ENCODE data around the gene IGF1.

The IGF1 gene

DNA sequence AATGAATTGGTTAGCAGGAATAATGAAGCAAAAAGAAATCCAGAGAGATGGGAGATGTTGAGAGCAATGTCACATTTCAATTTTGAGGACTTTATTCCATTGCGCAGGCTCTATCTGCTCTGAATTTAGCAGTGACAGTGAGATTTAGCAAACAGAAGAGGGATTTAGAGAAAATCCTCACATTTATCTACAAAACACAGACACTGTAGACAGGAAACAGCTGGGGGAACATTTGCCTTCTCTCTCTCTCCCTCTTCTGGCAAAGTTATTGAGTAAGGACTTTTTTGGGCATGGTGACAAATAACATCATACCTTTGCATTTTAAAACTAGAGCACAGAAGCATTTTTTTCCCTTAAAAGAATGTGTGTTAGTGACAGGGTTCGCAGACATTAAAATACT, at the start of gene IGF1:
IGF1 (minus strand) TSS at position 158 of the 400 bp plus-strand sequence. CDS start 182 bp downstream, outside the sequence.
- no peak for DNase-seq (ENCODE audit: low spot score)

DNA sequence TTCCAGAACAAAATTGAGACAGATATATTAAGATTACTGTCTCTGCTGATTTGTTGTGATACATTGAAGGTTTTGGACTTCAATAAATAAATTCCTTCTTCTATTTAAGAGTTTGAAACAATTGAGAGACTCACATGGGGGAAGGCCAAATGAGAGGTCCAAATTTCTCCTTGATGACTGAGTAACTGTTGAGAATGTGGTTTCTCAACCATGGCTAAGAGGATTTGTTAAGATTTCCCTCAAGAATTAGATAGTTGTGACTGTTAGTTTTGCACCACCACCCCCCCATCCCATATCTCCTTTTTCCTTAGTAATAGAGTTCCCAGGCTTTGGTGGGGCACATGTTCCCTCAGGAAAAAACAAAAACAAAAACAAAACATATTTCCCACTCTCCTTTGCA, 47.7 kb upstream of the IGF1 start:
- no peak for DNase-seq (ENCODE audit: low spot score)

DNA sequence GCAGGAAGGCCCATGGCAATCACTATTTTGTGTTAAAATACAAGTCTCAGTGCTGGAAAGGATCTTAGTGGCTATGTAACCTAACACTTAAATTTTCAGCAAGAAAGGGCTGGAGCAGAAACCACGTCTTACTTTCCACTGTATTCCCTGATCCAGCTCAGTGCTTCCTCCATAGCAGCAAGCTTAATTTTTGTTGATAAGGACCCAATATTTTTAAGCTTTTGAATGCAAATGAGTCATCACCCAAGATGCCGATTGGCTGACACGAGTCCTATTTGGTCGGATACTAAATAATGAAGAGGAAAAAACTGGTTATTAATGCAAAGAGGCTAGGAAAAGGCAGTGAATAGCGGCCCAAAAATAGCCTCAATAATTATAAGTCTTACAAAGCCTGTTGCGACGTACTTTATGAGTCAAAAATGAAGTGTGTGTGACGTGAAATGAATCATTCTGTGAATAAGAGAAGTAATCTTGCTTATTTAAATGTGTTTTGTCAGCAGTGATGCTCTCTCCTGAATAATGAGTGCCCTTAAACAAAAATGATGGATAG, 46.9 kb upstream of the IGF1 start:
- DNase-seq (ENCODE audit: low spot score) = peak; percentile 7

DNA sequence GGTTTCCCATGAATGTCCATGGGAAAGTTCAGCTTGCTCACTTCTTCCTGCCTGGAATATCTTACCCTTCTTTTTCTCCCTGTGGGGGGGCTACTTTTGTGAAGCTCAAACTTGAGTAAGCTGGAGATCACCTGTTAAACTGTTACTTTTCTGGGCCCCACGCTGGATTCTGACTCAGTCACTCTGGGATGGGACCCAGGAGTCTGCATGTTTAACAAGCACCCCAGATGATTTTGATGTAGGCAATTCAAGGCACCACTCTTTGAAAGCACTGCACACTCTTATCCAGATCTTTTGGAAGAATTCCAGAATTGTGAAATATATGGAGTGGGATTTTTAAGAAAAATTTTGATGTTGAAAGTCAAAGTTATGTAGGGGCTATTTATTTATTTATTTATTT, 46.3 kb upstream of the IGF1 start:
- DNase-seq (ENCODE audit: low spot score) = no peak

DNA sequence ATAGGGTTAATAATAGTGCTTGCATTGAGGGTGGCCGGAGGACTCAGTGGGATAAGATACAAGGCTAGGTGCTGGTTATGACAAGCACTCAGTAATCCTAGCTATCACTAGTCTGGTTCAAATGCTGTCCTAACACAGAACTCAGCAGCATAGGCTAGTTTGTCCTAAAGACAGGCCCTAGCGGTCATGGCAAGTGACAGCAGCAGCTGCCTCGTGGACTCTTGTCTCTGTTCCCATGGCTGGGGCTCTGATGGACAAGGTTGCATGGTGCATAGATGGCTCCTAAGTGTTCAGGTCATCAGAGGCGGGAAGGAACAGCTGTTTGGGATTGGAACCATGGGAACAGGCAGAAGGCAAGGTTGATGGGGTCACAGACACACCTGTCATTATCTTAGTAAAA, 42.4 kb upstream of the IGF1 start:
- no peak for DNase-seq (ENCODE audit: low spot score)

DNA sequence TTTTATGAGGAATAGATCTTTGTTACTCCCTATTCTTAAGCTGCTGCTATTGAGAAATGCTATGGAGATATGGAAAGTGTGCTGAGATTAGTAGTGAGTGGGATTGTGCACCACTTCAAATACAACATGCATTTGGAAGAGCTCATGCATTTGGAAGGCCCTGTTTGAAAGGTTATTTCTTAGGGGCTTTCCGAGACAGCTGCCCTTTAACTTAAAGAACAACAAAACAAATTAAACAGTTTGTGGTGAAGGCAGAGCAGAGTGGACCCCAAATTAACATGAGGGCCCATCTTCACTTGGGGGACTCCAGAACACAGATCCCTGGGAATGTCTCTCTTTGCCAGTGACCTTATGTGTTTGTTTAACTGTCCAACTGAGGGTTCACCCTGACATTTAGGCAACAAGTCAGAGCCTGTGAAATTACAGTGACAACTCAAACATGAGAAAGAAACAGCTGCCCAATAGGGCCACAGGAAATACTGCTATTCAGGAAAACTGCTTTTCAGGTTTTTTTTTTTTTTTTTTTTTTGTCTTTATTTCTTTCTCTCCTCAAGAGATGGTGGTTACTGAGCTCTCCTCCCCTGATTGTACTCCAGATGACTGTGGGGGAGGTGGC, 41.4 kb upstream of the IGF1 start:
- no peak for DNase-seq (ENCODE audit: low spot score)

- DNase-seq (ENCODE audit: low spot score) = no peak
Observed at GRCh38 chr12:102518871-102519270, 38.5 kb upstream of the IGF1 start.

GRCh38 chr12:102514696-102515095, 34.3 kb upstream of the IGF1 start:
- no peak for DNase-seq (ENCODE audit: low spot score)

- no peak for DNase-seq (ENCODE audit: low spot score)
Observed at GRCh38 chr12:102513739-102514138, 33.4 kb upstream of the IGF1 start.

DNA sequence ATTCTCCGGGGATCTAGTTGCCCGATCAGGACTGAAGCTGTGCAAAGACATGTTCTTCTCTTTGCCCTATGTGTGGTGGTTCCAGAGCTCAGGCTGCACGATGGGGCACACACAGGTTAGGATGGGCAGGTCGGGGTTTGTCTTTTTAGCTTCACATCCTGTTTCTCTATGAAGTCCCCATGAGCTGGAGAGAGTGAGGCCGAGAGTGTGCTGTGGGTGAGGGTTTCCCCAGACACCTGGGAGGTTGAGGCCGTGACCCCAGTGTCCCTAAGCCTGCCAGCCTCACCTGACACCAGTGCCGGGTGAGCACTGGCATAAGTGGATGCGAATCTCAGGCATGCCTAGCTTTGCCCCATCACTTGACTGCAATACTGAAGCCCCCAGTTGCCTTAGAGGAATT, 32.9 kb upstream of the IGF1 start:
- no peak for DNase-seq (ENCODE audit: low spot score)

- no peak for DNase-seq (ENCODE audit: low spot score)
Observed at GRCh38 chr12:102512523-102512922, 32.2 kb upstream of the IGF1 start.

DNA sequence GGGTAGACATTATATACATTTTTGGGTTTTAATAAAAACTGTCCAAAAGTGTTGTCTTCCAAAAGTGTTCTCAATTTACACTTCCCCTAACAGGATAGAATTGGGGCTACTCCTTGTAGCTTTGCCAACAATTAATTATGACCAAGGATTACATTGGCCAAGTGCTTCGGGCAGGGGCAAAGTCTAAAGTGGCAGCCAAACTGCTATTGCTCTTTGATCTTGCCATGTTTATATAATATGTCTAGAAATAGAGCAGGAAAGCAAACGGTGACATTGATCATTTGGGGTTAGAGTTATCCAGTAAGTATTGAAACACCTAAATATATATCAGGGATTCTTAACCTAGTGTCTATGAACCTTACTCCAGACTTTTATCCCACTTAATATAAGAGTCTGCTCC, 31.2 kb upstream of the IGF1 start:
- DNase-seq (ENCODE audit: low spot score) = no peak

DNA sequence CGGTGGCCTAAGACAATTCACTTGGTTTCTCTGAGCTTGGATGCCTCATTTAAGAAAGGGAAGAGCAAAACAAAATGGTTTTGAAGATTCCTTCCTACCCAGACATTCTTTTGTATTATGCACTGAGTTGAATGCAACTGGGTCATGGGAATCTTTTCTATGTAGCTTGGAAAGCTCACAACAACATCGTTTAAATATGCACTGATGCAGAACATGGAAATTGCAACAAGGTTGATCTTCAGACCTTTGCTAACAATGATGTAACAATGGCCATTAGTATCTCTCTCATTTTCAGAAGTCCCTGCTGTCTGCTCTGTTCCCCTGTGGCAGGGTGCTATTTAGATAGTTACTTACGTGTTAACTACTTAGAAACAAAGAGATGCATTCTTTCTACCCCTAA, 30.1 kb upstream of the IGF1 start:
- no peak for DNase-seq (ENCODE audit: low spot score)

- no peak for DNase-seq (ENCODE audit: low spot score)
Observed at GRCh38 chr12:102510031-102510430, 29.7 kb upstream of the IGF1 start.

GRCh38 chr12:102509123-102509626, 28.8 kb upstream of the IGF1 start:
- no peak for DNase-seq (ENCODE audit: low spot score)

- no peak for DNase-seq (ENCODE audit: low spot score)
Observed at GRCh38 chr12:102508052-102508451, 27.7 kb upstream of the IGF1 start.

GRCh38 chr12:102507301-102507700, 26.9 kb upstream of the IGF1 start:
- DNase-seq (ENCODE audit: low spot score) = no peak

DNA sequence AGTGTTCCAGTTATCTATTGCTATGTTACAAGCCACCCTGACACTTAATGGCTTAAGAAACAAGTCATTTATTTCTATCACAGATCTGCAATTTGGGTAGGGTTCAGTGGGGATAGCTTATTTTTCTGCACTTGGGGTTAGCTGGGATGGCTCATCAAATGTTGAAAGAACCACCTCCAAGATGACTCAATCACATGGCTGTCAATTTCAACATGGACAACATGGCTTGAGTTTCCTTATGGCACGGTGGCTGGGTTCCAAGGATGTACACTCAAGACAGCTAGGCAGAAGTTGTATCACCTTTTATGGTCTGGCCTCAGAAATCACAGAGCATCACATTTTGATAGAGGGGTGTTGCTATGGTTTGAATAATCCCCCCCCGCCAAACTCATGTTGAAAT, 24.5 kb upstream of the IGF1 start:
- DNase-seq (ENCODE audit: low spot score) = no peak

DNA sequence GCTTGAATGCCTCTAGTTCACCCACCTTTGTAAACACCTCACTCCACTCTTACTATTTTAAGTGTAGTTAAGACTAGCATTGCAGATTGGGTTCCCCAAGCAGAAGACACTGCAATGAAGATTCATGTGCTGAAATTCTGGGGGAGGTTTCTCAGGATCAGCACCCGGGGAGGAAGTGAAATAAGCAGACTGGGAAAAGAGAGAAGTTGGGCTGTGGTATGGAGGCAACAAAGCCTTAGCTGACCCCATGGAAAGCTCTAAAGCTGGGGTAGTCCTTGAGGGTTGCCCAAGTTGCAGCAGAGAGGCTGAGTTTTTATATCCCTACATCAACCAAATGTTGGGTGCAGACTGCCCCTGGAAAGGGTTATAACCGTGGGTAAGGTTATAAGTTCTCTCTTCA, 23.9 kb upstream of the IGF1 start:
- no peak for DNase-seq (ENCODE audit: low spot score)

DNA sequence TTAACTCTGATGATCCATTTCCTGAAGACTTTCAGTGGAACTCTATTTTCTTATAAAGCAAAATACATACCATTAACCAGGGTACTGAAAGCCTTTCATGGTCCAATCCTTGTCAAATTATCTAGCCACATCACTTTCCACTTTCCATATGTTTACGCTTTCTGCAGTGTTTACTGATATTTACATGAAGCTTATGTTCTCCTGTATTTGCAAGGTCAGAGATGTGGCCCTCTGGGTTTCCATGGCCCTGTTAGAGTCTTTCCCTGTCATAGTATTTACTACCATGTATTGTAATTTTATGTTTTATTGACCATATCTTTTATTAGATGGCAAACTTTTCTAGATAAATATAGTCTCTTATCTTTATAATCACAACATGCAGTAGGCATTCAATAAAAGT, 23.5 kb upstream of the IGF1 start:
- DNase-seq (ENCODE audit: low spot score) = no peak

DNA sequence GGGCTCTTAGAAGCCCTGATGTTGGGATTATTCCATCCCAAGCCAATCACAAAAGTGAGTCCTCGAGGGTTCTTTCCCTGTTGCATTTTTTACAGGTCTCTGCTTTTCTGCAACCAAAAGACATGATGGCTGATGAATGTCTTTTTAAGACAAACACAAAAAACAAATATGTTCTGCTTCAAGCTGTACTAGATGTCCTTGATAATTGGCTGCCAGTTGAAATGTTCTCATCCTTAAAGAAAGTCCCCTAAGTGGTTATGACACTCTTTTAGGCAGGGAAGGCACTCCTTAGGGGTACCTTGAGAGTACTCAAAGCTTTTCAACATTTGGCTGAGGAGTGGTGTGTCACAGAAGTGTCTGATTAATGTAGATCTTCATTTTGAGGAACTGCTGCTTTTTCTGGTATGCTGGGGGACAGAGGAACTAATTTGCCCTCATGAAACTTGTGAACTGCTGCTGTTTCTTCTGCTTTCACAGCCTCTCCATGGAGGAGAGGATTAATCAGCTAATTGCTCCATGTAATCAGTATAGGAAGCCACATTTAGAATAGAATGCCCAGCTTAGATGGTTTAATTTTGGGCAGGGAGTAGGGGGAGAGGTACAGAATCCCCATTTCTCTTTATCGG, 22.8 kb upstream of the IGF1 start:
- DNase-seq (ENCODE audit: low spot score) = no peak

DNA sequence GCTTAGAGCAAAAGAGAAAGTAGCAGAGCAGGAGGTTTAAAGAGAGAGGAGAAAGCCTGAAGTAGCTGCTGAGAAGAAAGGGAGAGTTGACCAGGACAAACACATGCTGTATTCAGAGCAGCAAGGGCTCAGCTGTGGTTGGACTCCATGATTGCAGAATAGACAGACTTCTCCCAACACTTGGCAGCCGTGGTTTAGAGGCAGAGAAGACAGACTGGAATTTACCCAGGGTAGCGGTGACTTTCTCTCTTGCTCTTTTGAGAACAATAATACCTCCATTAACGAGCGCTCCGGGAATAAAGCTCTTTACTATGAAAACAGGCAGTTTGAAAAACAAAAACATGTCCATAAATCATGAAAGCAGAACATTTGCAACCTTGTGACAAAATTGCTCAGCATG, 21.4 kb upstream of the IGF1 start:
- no peak for DNase-seq (ENCODE audit: low spot score)

DNA sequence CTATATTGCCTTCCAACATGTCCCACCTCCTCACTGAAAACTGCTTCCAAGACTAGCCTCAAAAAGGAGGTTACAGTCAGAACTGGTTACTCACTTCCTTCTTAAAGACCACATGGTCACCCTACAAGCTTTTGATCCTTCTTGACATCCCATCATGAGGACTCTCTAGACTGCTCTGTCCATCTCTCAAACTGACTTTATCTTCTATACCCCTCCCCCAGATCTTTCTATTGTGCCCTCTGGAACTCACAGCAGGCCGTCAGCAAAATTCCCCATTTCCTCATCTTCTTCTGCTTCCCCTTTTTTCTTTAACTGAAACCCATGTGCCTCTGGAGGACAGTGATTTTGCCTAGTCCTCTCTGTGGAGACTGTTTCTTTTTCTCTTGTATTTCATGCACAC, 18.1 kb upstream of the IGF1 start:
- no peak for DNase-seq (ENCODE audit: low spot score)

DNA sequence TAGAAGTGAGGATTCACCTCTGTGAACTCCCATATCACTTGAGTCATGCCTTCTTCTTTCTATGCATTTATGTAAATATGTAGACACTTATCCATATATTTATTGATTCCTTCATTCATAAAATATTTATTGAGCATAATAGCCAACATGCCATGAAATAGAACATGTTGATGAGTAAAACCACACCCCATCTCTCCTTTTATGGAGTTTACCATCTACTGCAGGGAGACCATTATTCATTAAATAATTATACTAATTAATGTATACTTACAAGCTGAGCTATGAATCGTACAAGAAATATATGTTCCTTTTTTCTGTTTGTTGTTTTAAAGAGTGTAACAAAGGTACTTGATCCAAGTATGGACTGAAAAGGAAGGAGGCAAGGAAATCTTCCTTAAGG, 17.4 kb upstream of the IGF1 start:
- DNase-seq (ENCODE audit: low spot score) = no peak

Measured in activated CD4-positive, alpha-beta T cell treated with anti-CD3 and anti-CD28 coated beads, Interleukin-2, Interleukin-4, amounts not matched to agents 100 ng/mL and 50 ng/mL, durations not matched to agents 16 hours and 8 hours (primary cell).